ENCODE measurements around the gene EXO1. TPM values are rescaled to one million over a fixed set of nuclear protein-coding genes. Genes with fewer than 3 reads are reported as not detected.
A peak's percentile ranks its signal among the peaks of the same experiment; 100 is the strongest.

EXO1 gene
- polyA plus RNA-seq, 1 donor (not counting 4 experiments of a cell fraction or from before 2014, with no cell fraction given): 5.4 TPM

- no peak overlapping the region for H3K27ac ChIP-seq (ENCODE audit: control insufficient read depth, insufficient read depth, low read length)
- H3K4me2 ChIP-seq (ENCODE audit: control insufficient read depth, extremely low read depth, insufficient read depth, low read depth, low read length): no peak overlapping the region
- no peaks in the 10 kb centered on the region for H3K9me3 ChIP-seq (ENCODE audit: control insufficient read depth, low read depth, low read length)
- no peaks in the 10 kb centered on the region for H3K36me3 ChIP-seq (ENCODE audit: control insufficient read depth in 2 of 2, extremely low read depth in 1 of 2, insufficient read depth in 2 of 2, low read length in 2 of 2)
- H3K4me3 ChIP-seq (ENCODE audit: control insufficient read depth in 2 of 3, extremely low read depth in 1 of 3, insufficient read depth in 2 of 3, low read depth in 1 of 3, low read length in 3 of 3): no peak overlapping the region
- FAIRE-seq (peak; percentile 26), DNase-seq (ENCODE audit: low read depth, low spot score) (no peak)
- no peaks in the 10 kb centered on the region for H3K9me1 ChIP-seq (ENCODE audit: control insufficient read depth, extremely low read depth, insufficient read depth, low read length)
- no peak for TF ChIP-seq EZH2 (IDR thresholded peaks at IDR 0.05; ENCODE audit: low read length)
- TF ChIP-seq, protein P1, sequence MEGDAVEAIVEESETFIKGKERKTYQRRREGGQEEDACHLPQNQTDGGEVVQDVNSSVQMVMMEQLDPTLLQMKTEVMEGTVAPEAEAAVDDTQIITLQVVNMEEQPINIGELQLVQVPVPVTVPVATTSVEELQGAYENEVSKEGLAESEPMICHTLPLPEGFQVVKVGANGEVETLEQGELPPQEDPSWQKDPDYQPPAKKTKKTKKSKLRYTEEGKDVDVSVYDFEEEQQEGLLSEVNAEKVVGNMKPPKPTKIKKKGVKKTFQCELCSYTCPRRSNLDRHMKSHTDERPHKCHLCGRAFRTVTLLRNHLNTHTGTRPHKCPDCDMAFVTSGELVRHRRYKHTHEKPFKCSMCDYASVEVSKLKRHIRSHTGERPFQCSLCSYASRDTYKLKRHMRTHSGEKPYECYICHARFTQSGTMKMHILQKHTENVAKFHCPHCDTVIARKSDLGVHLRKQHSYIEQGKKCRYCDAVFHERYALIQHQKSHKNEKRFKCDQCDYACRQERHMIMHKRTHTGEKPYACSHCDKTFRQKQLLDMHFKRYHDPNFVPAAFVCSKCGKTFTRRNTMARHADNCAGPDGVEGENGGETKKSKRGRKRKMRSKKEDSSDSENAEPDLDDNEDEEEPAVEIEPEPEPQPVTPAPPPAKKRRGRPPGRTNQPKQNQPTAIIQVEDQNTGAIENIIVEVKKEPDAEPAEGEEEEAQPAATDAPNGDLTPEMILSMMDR (optimal IDR thresholded peaks at IDR 0.05 in 1 of 3, IDR thresholded peaks at IDR 0.05 in 1 of 3, conservative IDR thresholded peaks at IDR 0.05 in 1 of 3; ENCODE audit: extremely low read depth in 1 of 3, insufficient read depth in 2 of 3, low read length in 3 of 3): no peak
- H3K4me1 ChIP-seq (ENCODE audit: control insufficient read depth, extremely low read depth, insufficient read depth, low read length): peaks cover 6% of the 10 kb centered on the region
- H3K9ac ChIP-seq (ENCODE audit: control insufficient read depth, extremely low read depth, insufficient read depth, low read length): no peak overlapping the region
- dilution Hi-C loops (cut with MboI; ENCODE audit: extremely low pct_ligation_motif_present, low sequenced_read_pairs): loop anchor here (25.0 kb wide), 1 partner anchor 216 kb away; no protein-coding TSS in a partner anchor
- no peak overlapping the region for H2AFZ ChIP-seq (ENCODE audit: control insufficient read depth, low read length)
- H3K27me3 ChIP-seq (ENCODE audit: control insufficient read depth, extremely low read depth, insufficient read depth, low read length): no peaks in the 10 kb centered on the region
- H3K79me2 ChIP-seq (ENCODE audit: control insufficient read depth, insufficient read depth, low read length): no peaks in the 10 kb centered on the region
- H4K20me1 ChIP-seq (ENCODE audit: control insufficient read depth, extremely low read depth, insufficient read depth, low read length): no peaks in the 10 kb centered on the region
Observed at GRCh38 chr1:241828463-241829021, 19.5 kb upstream of the EXO1 start.

DNA sequence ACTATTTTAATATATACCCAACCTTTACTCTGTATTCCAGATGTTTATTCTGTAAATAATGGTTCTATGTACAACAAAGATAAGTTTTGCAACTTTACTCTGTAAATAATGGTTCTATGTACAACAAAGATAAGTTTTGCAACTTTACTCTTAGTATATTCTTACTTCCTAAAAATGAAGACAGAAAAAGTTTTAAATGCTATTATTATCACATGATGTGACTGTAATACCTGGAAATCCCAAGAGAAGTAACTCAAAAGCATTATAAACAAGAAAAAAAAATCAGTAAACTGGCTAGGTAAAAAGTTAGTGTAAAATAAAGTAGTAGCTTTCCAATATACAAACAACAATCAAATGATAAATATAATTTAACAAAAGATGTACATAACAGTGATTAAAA, 18.5 kb upstream of the EXO1 start:
- dilution Hi-C loops (cut with MboI; ENCODE audit: extremely low pct_ligation_motif_present, low sequenced_read_pairs): loop anchor here (25.0 kb wide), 1 partner anchor 217 kb away; no protein-coding TSS in a partner anchor
- TF ChIP-seq EZH2 (IDR thresholded peaks at IDR 0.05; ENCODE audit: low read length): no peak
- TF ChIP-seq, protein P1 (optimal IDR thresholded peaks at IDR 0.05 in 1 of 3, IDR thresholded peaks at IDR 0.05 in 1 of 3, conservative IDR thresholded peaks at IDR 0.05 in 1 of 3; ENCODE audit: extremely low read depth in 1 of 3, insufficient read depth in 2 of 3, low read length in 3 of 3): no peak
- DNase-seq (ENCODE audit: low read depth, low spot score) (no peak), FAIRE-seq (no peak)
- Histone ChIP-seq H3K9me1 (ENCODE audit: control insufficient read depth, extremely low read depth, insufficient read depth, low read length) (no peaks in the 10 kb centered on the region), H2AFZ (ENCODE audit: control insufficient read depth, low read length) (no peak overlapping the region), H3K9ac (ENCODE audit: control insufficient read depth, extremely low read depth, insufficient read depth, low read length) (no peak overlapping the region), H3K4me2 (ENCODE audit: control insufficient read depth, extremely low read depth, insufficient read depth, low read depth, low read length) (no peak overlapping the region), H3K79me2 (ENCODE audit: control insufficient read depth, insufficient read depth, low read length) (no peaks in the 10 kb centered on the region), H3K36me3 (ENCODE audit: control insufficient read depth in 2 of 2, extremely low read depth in 1 of 2, insufficient read depth in 2 of 2, low read length in 2 of 2) (no peaks in the 10 kb centered on the region), H3K27me3 (ENCODE audit: control insufficient read depth, extremely low read depth, insufficient read depth, low read length) (no peaks in the 10 kb centered on the region), H3K27ac (ENCODE audit: control insufficient read depth, insufficient read depth, low read length) (no peak overlapping the region), H3K4me1 (ENCODE audit: control insufficient read depth, extremely low read depth, insufficient read depth, low read length) (peaks cover 6% of the 10 kb centered on the region), H4K20me1 (ENCODE audit: control insufficient read depth, extremely low read depth, insufficient read depth, low read length) (no peaks in the 10 kb centered on the region), H3K9me3 (ENCODE audit: control insufficient read depth, low read depth, low read length) (no peaks in the 10 kb centered on the region), H3K4me3 (ENCODE audit: control insufficient read depth in 2 of 3, extremely low read depth in 1 of 3, insufficient read depth in 2 of 3, low read depth in 1 of 3, low read length in 3 of 3) (no peak overlapping the region)

Data from keratinocyte (primary cell).